ENCODE results near the gene STX1B.

GRCh38 chr16:30991052-30991451, 19.4 kb downstream of the STX1B start:
- TF ChIP-seq, protein P1, sequence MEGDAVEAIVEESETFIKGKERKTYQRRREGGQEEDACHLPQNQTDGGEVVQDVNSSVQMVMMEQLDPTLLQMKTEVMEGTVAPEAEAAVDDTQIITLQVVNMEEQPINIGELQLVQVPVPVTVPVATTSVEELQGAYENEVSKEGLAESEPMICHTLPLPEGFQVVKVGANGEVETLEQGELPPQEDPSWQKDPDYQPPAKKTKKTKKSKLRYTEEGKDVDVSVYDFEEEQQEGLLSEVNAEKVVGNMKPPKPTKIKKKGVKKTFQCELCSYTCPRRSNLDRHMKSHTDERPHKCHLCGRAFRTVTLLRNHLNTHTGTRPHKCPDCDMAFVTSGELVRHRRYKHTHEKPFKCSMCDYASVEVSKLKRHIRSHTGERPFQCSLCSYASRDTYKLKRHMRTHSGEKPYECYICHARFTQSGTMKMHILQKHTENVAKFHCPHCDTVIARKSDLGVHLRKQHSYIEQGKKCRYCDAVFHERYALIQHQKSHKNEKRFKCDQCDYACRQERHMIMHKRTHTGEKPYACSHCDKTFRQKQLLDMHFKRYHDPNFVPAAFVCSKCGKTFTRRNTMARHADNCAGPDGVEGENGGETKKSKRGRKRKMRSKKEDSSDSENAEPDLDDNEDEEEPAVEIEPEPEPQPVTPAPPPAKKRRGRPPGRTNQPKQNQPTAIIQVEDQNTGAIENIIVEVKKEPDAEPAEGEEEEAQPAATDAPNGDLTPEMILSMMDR (IDR thresholded peaks at IDR 0.05), result no peak
- no peak for TF ChIP-seq ZFX (IDR thresholded peaks at IDR 0.05; ENCODE audit: borderline replicate concordance)
